ENCODE results near the gene MDFIC2. TPM values are rescaled to one million over a fixed set of nuclear protein-coding genes. Genes with fewer than 3 reads are reported as not detected.

Gene MDFIC2
- total RNA-seq, 2 experiments from 2014 or later: not detected

GRCh38 chr3:70183781-70184504, 128.5 kb downstream of the MDFIC2 start:
- H3K36me3 ChIP-seq (ENCODE audit: insufficient read depth, low read length): no peaks in the 10 kb centered on the region
- DNase-seq (ENCODE audit: low spot score): no peak
- H3K4me1 ChIP-seq (ENCODE audit: insufficient read depth, low read length, poor library complexity, severe bottlenecking): no peaks in the 10 kb centered on the region
- no peaks in the 10 kb centered on the region for H3K9me2 ChIP-seq (ENCODE audit: insufficient read depth, low read length)
- no TSS peak for BruUV-seq (replicated peaks)
- no peaks in the 10 kb centered on the region for H3K9me3 ChIP-seq (ENCODE audit: low read length)
- no peaks in the 10 kb centered on the region for H4K20me1 ChIP-seq (ENCODE audit: insufficient read depth, low read length)
- no peaks in the 10 kb centered on the region for H3K79me2 ChIP-seq (ENCODE audit: insufficient read depth, low read depth, low read length)
- ChIA-PET CTCF (ENCODE audit: unreplicated experiment) (no interaction called here), POLR2A (no interaction called here)
- intact Hi-C loops (cut with micrococcal nuclease; ENCODE audit: unreplicated experiment): no loop called here
- no peak overlapping the region for H3K4me3 ChIP-seq (ENCODE audit: low read depth, low read length, poor library complexity, severe bottlenecking)
- no peak overlapping the region for H3K4me2 ChIP-seq (ENCODE audit: low read length)
- TF ChIP-seq, protein P1, sequence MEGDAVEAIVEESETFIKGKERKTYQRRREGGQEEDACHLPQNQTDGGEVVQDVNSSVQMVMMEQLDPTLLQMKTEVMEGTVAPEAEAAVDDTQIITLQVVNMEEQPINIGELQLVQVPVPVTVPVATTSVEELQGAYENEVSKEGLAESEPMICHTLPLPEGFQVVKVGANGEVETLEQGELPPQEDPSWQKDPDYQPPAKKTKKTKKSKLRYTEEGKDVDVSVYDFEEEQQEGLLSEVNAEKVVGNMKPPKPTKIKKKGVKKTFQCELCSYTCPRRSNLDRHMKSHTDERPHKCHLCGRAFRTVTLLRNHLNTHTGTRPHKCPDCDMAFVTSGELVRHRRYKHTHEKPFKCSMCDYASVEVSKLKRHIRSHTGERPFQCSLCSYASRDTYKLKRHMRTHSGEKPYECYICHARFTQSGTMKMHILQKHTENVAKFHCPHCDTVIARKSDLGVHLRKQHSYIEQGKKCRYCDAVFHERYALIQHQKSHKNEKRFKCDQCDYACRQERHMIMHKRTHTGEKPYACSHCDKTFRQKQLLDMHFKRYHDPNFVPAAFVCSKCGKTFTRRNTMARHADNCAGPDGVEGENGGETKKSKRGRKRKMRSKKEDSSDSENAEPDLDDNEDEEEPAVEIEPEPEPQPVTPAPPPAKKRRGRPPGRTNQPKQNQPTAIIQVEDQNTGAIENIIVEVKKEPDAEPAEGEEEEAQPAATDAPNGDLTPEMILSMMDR (conservative IDR thresholded peaks at IDR 0.05; ENCODE audit: low read length): no peak
- no peak for TF ChIP-seq EZH2phosphoT487 (IDR thresholded peaks at IDR 0.05; ENCODE audit: borderline replicate concordance, low read depth, low read length)
- H2AFZ ChIP-seq (ENCODE audit: low read length): no peak overlapping the region
- H3K27ac ChIP-seq (ENCODE audit: low read depth, low read length, poor library complexity, severe bottlenecking): no peak overlapping the region

DNA sequence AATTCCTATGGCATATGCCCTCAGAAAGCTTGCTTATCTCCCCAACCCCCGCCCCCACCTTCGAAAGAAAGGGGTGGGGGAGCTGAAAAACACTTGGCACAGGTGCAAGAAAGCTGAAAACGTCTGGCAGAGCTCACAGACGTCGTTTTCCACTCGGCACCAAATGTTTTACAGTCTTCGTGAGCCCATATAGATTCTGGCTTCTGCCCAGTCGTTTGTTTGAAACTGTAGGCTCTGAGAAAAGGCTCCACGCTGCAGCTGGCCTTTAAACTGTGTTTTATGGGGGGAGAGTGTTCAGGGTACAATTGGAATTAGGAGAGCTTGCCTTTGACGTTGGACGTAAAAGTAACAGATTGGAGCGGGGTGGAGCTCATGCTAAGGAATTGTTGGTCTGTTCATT, 130.3 kb downstream of the MDFIC2 start:
- Histone ChIP-seq H3K9me2 (ENCODE audit: insufficient read depth, low read length) (no peaks in the 10 kb centered on the region), H3K36me3 (ENCODE audit: insufficient read depth, low read length) (no peaks in the 10 kb centered on the region), H4K20me1 (ENCODE audit: insufficient read depth, low read length) (no peaks in the 10 kb centered on the region), H3K4me3 (ENCODE audit: low read depth, low read length, poor library complexity, severe bottlenecking) (no peak overlapping the region), H3K9me3 (ENCODE audit: low read length) (no peaks in the 10 kb centered on the region), H2AFZ (ENCODE audit: low read length) (no peak overlapping the region), H3K27ac (ENCODE audit: low read depth, low read length, poor library complexity, severe bottlenecking) (no peak overlapping the region), H3K4me1 (ENCODE audit: insufficient read depth, low read length, poor library complexity, severe bottlenecking) (no peaks in the 10 kb centered on the region), H3K79me2 (ENCODE audit: insufficient read depth, low read depth, low read length) (no peaks in the 10 kb centered on the region), H3K4me2 (ENCODE audit: low read length) (no peak overlapping the region)
- POLR2A ChIA-PET: interaction anchor here (0.6 to 0.7 kb wide), 2 partner anchors 79 to 110 kb away, joined by 3 to 4 read pairs; no protein-coding TSS in a partner anchor
- intact Hi-C loops (cut with micrococcal nuclease; ENCODE audit: unreplicated experiment): no loop called here
- BruUV-seq (replicated peaks): no TSS peak
- CTCF ChIA-PET (ENCODE audit: unreplicated experiment): no interaction called here
- TF ChIP-seq, protein P1 (conservative IDR thresholded peaks at IDR 0.05; ENCODE audit: low read length): no peak
- TF ChIP-seq EZH2phosphoT487 (IDR thresholded peaks at IDR 0.05; ENCODE audit: borderline replicate concordance, low read depth, low read length): no peak
- no peak for DNase-seq (ENCODE audit: low spot score)

GRCh38 chr3:70180664-70181063, 131.8 kb downstream of the MDFIC2 start:
- Histone ChIP-seq H3K27ac (ENCODE audit: low read depth, low read length, poor library complexity, severe bottlenecking) (no peak overlapping the region), H3K79me2 (ENCODE audit: insufficient read depth, low read depth, low read length) (no peaks in the 10 kb centered on the region), H4K20me1 (ENCODE audit: insufficient read depth, low read length) (no peaks in the 10 kb centered on the region), H2AFZ (ENCODE audit: low read length) (no peak overlapping the region), H3K4me2 (ENCODE audit: low read length) (no peak overlapping the region), H3K9me2 (ENCODE audit: insufficient read depth, low read length) (no peaks in the 10 kb centered on the region), H3K9me3 (ENCODE audit: low read length) (no peaks in the 10 kb centered on the region), H3K4me1 (ENCODE audit: insufficient read depth, low read length, poor library complexity, severe bottlenecking) (no peaks in the 10 kb centered on the region), H3K4me3 (ENCODE audit: low read depth, low read length, poor library complexity, severe bottlenecking) (no peak overlapping the region), H3K36me3 (ENCODE audit: insufficient read depth, low read length) (no peaks in the 10 kb centered on the region)
- intact Hi-C loops (cut with micrococcal nuclease; ENCODE audit: unreplicated experiment): no loop called here
- no TSS peak for BruUV-seq (replicated peaks)
- ChIA-PET POLR2A (no interaction called here), CTCF (ENCODE audit: unreplicated experiment) (no interaction called here)
- no peak for DNase-seq (ENCODE audit: low spot score)
- TF ChIP-seq, protein P1 (conservative IDR thresholded peaks at IDR 0.05; ENCODE audit: low read length): no peak
- no peak for TF ChIP-seq EZH2phosphoT487 (IDR thresholded peaks at IDR 0.05; ENCODE audit: borderline replicate concordance, low read depth, low read length)

Measured in OCI-LY7 (cell line).